Fibroblast of lung (primary cell): ENCODE data around the gene GRID1.

Experiments used
- EZH2 ChIP-seq: IDR thresholded peaks from 2 replicates; pipeline ENCODE4 v1.5.1; 2012; ENCODE audit warnings: low read length, control low read depth, mild to moderate bottlenecking; ENCODE audit errors: missing control alignments
- TF ChIP-seq, protein P1 (sequence below), 2 donors: IDR thresholded peaks in 1 of 2; conservative IDR thresholded peaks in 1 of 2; 1 replicate in 1 of 2; 2 replicates in 1 of 2; pipeline ENCODE4 v1.5.1; 2011 to 2012; ENCODE audit warnings: low read length in 2 of 2, control low read depth in 1 of 2, inconsistent platforms in 1 of 2, low read depth in 1 of 2, mild to moderate bottlenecking in 1 of 2

DNA sequence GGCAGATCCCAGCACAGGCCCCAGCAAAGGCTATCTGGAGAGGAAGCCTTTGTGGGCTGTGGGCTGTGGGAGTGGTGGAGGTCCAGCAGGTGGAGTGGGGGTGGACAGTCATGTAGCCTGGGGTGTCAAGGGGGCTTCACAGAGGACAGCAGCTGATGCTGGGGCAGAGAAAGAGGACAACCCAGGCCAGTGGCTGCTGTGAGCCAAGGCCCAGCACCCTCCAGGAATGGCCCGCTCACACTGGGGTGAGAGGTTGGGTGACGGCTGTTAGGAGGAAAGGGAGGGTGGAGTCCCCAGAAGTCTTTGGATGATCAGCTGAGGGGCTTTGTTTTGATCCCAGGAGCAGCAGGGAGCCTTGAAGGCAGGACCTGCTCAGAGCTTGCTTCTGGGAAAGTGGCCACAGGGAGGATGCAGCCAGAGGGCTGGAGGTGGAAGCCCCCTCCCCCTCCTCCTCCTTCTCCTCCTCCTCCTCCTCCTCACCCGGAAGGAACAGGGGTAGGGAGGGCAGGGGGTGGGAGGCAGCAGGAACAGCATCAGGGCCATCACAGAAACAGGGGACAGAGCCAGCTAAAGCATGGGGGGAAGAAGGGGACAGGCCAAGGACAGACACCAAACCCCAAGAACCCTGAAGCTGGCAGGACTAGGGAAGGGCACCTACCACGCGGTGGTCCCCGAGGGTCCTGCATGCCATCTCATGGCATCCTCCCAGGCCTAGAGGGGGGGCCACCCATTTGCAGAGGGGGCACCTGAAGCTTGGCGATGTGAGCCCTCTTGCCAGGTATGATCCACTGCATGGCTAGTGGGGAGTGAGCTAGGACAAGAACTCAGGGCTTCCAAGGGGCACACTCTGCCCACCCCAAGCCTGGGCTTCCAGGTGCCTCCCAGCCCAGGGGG lies 144.9 kb downstream of the GRID1 start:
- TF ChIP-seq, protein P1, sequence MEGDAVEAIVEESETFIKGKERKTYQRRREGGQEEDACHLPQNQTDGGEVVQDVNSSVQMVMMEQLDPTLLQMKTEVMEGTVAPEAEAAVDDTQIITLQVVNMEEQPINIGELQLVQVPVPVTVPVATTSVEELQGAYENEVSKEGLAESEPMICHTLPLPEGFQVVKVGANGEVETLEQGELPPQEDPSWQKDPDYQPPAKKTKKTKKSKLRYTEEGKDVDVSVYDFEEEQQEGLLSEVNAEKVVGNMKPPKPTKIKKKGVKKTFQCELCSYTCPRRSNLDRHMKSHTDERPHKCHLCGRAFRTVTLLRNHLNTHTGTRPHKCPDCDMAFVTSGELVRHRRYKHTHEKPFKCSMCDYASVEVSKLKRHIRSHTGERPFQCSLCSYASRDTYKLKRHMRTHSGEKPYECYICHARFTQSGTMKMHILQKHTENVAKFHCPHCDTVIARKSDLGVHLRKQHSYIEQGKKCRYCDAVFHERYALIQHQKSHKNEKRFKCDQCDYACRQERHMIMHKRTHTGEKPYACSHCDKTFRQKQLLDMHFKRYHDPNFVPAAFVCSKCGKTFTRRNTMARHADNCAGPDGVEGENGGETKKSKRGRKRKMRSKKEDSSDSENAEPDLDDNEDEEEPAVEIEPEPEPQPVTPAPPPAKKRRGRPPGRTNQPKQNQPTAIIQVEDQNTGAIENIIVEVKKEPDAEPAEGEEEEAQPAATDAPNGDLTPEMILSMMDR (conservative IDR thresholded peaks at IDR 0.05 in 1 of 2, IDR thresholded peaks at IDR 0.05 in 1 of 2; ENCODE audit: low read depth in 1 of 2, low read length in 2 of 2), result no peak
- TF ChIP-seq EZH2, result no peak
